ENCODE measurements around the gene JARID2. TPM values are rescaled to one million over a fixed set of nuclear protein-coding genes. Genes with fewer than 3 reads are reported as not detected.

The JARID2 gene
- total RNA-seq, 1 donor from 2014 or later, result 17.9 TPM

DNA sequence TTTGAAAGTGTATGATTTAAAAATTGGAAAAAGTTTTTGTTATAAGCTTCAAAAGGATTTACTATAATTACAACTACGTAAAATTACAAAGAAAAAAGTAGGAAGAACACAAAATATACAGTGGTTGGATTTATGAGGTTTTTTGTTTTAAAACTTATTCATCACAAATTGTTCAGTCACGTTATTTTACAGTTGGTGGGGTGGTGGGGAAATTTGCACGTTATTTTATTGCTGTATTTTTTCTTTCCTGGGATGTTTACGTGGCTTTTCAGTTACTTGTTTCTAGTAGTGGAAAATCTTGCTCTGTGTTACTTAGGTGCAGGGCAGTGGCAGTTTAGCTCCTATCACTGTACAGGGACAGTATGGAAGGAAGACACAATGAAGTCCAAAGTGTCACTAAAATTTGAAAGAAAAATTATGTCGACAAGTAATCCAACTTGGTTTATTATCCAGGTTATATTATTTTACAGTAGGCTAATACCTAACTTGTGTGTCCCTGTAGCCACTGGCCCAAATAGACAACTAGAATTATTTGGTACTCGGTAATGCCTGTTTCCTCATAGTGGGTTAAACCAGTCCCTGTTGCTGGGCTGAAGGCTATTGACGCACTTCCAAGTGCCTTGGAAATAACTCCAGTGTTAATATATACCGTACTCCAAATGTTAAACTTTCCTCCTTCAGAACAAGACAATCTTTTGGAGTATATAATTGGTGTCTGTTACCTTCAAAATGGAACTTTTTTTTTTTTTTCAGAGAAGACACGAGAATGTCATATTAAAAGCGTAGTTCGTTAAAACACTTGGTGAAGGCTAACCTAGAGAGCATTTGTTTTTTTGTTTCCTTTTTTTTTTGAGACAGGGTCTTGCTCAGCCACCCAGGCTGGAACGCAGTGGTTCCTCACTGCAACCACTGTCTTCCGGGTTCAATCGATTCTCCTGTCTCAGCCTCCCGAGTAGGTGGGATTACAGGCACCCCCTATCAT, 4.6 kb downstream of the JARID2 start:
- intact Hi-C loops (cut with DNase I), result no loop called here
- no peak overlapping the region for H3K27ac ChIP-seq
- no peak for DNase-seq (ENCODE audit: extremely low spot score in 2 of 2)
- no peaks in the 10 kb centered on the region for H3K36me3 ChIP-seq
- no peaks in the 10 kb centered on the region for H3K9me3 ChIP-seq
- TF ChIP-seq POLR2A (IDR thresholded peaks at IDR 0.05) (no peak), POLR2AphosphoS5 (IDR thresholded peaks at IDR 0.05; ENCODE audit: insufficient read depth in 1 of 2, low read depth in 1 of 2) (no peak)
- TF ChIP-seq, protein P1, sequence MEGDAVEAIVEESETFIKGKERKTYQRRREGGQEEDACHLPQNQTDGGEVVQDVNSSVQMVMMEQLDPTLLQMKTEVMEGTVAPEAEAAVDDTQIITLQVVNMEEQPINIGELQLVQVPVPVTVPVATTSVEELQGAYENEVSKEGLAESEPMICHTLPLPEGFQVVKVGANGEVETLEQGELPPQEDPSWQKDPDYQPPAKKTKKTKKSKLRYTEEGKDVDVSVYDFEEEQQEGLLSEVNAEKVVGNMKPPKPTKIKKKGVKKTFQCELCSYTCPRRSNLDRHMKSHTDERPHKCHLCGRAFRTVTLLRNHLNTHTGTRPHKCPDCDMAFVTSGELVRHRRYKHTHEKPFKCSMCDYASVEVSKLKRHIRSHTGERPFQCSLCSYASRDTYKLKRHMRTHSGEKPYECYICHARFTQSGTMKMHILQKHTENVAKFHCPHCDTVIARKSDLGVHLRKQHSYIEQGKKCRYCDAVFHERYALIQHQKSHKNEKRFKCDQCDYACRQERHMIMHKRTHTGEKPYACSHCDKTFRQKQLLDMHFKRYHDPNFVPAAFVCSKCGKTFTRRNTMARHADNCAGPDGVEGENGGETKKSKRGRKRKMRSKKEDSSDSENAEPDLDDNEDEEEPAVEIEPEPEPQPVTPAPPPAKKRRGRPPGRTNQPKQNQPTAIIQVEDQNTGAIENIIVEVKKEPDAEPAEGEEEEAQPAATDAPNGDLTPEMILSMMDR (IDR thresholded peaks at IDR 0.05), result no peak
- H3K4me1 ChIP-seq, result peaks cover 41% of the 10 kb centered on the region
- H3K27me3 ChIP-seq, result no peaks in the 10 kb centered on the region
- no peak overlapping the region for H3K4me3 ChIP-seq

DNA sequence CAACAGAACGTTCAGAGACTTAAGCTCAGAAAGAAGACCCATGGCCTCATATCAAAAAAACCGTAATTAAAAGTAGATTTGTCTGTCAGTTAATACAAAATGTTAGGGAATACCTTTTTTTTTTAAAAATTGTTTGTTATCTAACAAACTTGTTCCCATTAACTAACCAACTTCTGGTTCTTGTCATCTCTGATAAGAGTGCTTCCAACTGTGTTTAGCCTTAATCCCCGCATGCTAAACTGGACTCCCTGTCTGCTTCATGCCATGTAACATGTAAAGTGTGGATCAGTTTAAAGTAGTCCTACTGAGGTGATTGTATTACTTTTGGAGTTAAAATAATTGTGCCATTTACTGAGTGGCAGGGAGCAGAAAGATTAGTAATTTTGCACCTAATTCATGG, 6.3 kb downstream of the JARID2 start:
- H3K36me3 ChIP-seq, result no peaks in the 10 kb centered on the region
- no peak overlapping the region for H3K4me3 ChIP-seq
- H3K4me1 ChIP-seq, result peaks cover 50% of the 10 kb centered on the region
- DNase-seq (ENCODE audit: extremely low spot score in 2 of 2), result no peak
- H3K27ac ChIP-seq, result no peak overlapping the region
- no peaks in the 10 kb centered on the region for H3K9me3 ChIP-seq
- TF ChIP-seq, protein P1 (IDR thresholded peaks at IDR 0.05), result no peak
- TF ChIP-seq POLR2AphosphoS5 (IDR thresholded peaks at IDR 0.05; ENCODE audit: insufficient read depth in 1 of 2, low read depth in 1 of 2), result no peak
- no peak for TF ChIP-seq POLR2A (IDR thresholded peaks at IDR 0.05)
- intact Hi-C loops (cut with DNase I), result no loop called here
- no peaks in the 10 kb centered on the region for H3K27me3 ChIP-seq

DNA sequence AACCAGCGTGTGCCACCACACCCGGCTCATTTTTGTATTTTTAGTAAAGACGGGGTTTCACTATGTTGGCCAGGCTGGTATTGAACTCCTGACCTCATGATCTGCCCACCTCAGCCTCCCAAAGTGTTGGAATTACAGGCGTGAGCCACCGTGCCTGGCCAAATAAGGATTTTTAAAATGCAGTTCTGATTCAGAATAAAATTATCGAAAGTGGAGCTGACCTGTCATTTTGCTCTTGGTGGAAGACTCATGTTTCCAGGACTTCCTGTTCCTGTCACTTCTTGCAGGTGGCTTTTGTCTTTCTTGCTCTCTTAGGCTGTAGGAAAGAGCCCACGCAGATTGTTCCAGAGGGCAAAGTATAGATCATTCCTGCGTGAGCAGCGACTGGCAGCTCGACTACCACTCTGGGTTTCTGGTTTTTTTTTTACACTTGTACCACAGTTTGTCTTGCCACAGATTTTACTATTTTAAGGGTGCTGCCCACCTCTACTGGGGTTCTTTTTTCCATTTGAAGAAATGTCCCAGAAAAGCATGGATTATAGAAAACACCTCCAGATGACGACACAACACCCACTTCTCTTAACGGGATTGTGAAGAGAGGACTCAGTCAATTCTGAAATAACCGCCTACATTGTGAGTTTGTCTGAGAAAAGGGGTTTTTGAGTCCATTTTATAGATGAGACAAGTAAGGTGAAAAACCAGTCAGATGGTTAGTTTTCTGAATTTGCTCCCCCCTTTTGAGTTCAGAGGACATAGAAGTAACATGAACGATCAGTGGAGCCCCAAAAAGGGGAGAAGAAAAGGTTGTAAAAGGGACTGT, 7.5 kb downstream of the JARID2 start:
- no peak for DNase-seq (ENCODE audit: extremely low spot score in 2 of 2)
- no peaks in the 10 kb centered on the region for H3K9me3 ChIP-seq
- no peak for TF ChIP-seq POLR2A (IDR thresholded peaks at IDR 0.05)
- TF ChIP-seq, protein P1 (IDR thresholded peaks at IDR 0.05), result no peak
- TF ChIP-seq POLR2AphosphoS5 (IDR thresholded peaks at IDR 0.05; ENCODE audit: insufficient read depth in 1 of 2, low read depth in 1 of 2), result no peak
- H3K27me3 ChIP-seq, result no peaks in the 10 kb centered on the region
- peaks cover 57% of the 10 kb centered on the region for H3K4me1 ChIP-seq
- H3K27ac ChIP-seq, result no peak overlapping the region
- no peaks in the 10 kb centered on the region for H3K36me3 ChIP-seq
- intact Hi-C loops (cut with DNase I), result no loop called here
- H3K4me3 ChIP-seq, result no peak overlapping the region

DNA sequence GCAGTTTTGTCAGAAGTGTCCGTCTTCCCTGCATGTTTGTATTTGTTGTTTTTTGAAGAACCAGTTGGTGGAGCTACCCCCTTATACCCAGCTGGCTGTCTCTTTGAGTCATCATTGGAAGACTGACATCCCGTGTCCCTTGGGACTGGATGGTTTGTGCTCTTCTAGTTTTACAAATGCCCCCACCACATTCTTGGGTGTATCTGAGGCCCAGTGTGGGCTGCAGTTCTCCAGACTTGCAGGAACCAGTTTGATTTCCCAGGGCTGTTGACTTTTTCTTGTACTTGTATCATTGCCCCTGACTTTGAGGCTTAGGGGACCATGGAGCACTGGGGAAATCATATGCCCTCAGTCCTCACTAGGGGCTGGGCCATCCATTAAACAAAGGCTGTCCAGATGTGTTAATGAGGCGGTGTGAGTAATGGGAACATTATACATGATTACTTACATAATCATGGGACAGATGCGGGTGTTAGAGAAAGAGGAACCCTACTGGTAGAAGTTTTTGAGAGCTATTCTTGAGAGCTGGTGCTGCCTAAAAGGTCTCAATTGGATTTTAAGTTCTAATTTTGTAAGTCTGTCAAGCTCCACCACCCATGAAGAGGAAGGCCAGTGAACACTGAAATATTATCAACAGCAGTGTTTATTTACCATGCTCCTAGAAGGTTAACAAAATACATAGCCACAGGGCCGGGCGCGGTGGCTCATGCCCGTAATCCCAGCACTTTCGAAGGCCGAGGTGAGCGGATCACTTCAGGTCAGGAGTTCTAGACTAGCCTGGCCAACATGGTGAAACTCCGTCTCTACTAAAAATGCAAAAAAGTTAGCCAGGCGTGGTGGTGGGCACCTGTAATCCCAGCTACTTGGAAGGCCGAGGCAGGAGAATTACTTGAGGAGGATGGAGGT, 8.5 kb downstream of the JARID2 start:
- Histone ChIP-seq H3K4me1 (peaks cover 62% of the 10 kb centered on the region), H3K27ac (no peak overlapping the region)
- TF ChIP-seq, protein P1 (IDR thresholded peaks at IDR 0.05), result no peak
- TF ChIP-seq POLR2AphosphoS5 (IDR thresholded peaks at IDR 0.05; ENCODE audit: insufficient read depth in 1 of 2, low read depth in 1 of 2) (no peak), POLR2A (IDR thresholded peaks at IDR 0.05) (no peak)

More for the DNA sequence above, 8.5 kb downstream of the JARID2 start:
- intact Hi-C loops (cut with DNase I), result no loop called here
- Histone ChIP-seq H3K27me3 (no peaks in the 10 kb centered on the region), H3K4me3 (no peak overlapping the region), H3K36me3 (no peaks in the 10 kb centered on the region), H3K9me3 (no peaks in the 10 kb centered on the region)
- DNase-seq (ENCODE audit: extremely low spot score in 2 of 2), result no peak
